Fibroblast of villous mesenchyme (primary cell): Measurements from ENCODE around the gene RBPJ. TPM values are rescaled to one million over a fixed set of nuclear protein-coding genes. Genes with fewer than 3 reads are reported as not detected.

Source experiments
- DNase-seq: peaks from one replicate; pipeline ENCODE4 v3.0.0-alpha.2; 2010; ENCODE audit warnings: low read depth
- H3K4me3 ChIP-seq: 2 replicates; pipeline ENCODE4 v1.5.1; 2011; ENCODE audit warnings: low read depth, mild to moderate bottlenecking, low read length
- CTCF ChIP-seq: IDR thresholded peaks from 2 replicates; pipeline ENCODE4 v1.5.1; 2012; ENCODE audit warnings: low read depth, mild to moderate bottlenecking, low read length; ENCODE audit not compliant: insufficient read depth
- total RNA-seq: library from RNA; depleted of rRNA; stranded (reverse); fragments of >200 nt; gene quantifications from 2 replicates; pipeline ENCODE4 v1.2.3, GENCODE V29; 2012

Gene RBPJ
- total RNA-seq, 1 donor = 58.7 TPM

- no peak for TF ChIP-seq CTCF
- peak; percentile 40 for DNase-seq
- no peak overlapping the region for H3K4me3 ChIP-seq
These were observed 139.1 kb downstream of the RBPJ start for GRCh38 chr4:26459756-26460530.

- TF ChIP-seq CTCF = no peak
- DNase-seq = no peak
These were observed 142.1 kb downstream of the RBPJ start for GRCh38 chr4:26462874-26463273.

DNA sequence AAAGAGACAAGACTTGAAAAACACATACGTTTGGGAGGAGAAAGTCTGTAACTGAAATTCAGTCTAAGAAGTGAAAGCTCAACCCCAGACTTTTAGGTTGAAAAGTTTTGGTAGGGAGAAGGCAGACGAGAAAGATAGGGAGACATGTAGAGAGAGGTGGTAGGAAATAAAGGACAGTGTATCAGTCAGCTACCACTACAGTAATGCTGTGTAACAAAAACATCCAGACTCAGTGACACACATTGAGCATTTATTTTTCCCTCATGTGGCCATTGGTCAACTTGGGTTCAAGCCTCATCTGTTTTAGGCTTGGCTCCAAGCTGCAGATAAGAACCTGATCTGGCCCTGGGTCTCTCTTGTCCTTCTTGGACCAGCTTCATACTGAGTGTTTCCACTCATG, 142.6 kb downstream of the RBPJ start:
- H3K4me3 ChIP-seq = no peak overlapping the region
- no peak for TF ChIP-seq CTCF
- DNase-seq = no peak

More at GRCh38 chr4:26462874-26463273, 142.1 kb downstream of the RBPJ start:
- H3K4me3 ChIP-seq = no peak overlapping the region

DNA sequence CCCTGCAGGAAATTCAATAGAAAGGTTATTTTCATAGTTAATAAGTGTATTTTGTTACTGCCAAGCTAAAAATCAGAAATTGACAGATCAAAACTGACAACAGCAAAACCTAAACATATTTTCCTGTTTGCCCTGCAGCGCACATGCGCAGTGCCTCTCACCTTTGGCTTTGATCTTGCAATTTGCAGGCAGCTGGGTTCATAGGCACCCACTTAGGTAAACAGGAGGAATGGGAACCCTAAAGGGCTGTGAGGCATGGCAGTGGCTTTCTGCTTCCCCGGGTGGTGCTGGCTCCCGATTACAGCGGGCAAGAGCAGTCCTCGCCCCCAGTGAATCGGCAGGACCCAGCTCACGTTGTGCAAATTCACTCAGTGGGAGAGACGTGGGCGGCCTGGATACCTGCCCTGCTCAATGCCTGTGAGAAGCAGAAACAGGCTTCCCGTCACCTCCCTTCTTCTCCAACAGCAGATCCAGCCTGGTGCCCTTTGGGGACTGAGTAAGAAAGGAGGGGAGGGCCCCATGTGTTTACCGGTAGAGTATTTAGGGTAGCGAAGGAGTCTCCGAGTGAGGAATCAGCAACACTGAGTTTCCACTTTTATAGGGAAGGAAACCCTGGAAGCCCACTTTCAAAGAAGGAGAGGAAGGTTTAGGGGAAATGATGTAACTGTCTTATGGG, 143.7 kb downstream of the RBPJ start:
- no peak for DNase-seq
- TF ChIP-seq CTCF = no peak
- H3K4me3 ChIP-seq = no peak overlapping the region

DNA sequence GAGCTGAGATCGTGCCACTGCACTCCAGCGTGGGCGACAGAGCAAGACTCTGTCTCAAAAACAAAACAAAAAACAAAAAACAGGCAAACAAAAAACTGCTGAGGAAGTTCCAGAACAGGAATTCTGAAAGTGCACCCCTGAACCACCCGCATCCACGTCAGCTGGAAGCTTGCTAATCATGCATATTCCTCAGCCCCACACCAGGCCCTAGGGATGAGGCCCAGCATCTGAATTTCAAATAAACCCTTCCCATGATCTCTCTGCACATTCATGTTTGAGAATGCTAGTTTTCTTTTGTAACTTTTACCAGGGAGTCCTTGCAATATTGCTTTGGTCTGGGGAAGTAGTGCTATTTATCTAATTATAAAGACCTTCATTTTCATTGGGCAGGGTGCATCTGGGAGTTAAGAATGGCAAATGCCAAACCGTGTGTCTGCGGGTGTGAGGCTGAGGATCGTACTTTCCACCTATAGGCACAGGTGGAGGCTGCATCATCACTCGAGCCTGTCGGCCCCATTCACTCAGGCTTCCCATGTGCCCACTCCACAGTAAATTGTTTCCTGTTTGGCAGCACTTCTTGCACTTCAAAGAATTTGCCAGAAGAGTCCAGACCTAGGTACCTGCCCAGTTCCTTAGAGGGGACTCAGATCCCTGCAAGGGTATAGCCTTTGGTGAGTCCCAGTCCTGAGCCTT, 145.9 kb downstream of the RBPJ start:
- no peak for DNase-seq
- no peak overlapping the region for H3K4me3 ChIP-seq
- TF ChIP-seq CTCF = no peak

DNA sequence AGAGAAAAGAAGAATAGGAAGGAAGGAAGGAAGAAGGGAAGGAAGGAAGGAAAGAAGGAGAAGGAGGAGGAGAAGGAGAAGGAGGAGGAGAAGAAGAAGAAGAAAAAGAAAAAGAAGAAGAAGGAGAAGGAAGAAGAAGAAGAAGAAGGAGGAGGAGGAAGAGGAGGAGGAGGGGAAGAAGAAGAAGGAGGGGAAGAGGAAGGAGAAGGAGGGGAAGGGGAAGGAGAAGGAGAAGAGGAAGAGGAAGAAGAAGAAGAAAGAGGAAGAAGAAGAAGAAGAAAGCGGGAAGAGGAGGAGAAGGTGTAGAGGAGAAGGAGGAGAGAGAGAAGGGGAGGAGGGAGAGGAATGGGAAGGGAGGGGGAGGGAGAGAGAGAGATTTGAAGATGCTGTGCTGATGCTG, 146.9 kb downstream of the RBPJ start:
- no peak for TF ChIP-seq CTCF
- no peak overlapping the region for H3K4me3 ChIP-seq
- no peak for DNase-seq
